HL-60 (cell line): ENCODE results near the gene ZNF70.

Experiments
- CTCF ChIP-seq: IDR thresholded peaks from one replicate; pipeline ENCODE4 v1.5.1; 2011; ENCODE audit warnings: low read length, control low read depth, inconsistent platforms; ENCODE audit not compliant: insufficient read depth
- REST ChIP-seq: IDR thresholded peaks from 2 replicates; pipeline ENCODE4 v1.6.1; 2012; ENCODE audit warnings: low read depth; ENCODE audit not compliant: insufficient replicate concordance
- SPI1 ChIP-seq: IDR thresholded peaks from 2 replicates; pipeline ENCODE4 v1.6.1; 2012; ENCODE audit warnings: low read depth, mild to moderate bottlenecking, borderline replicate concordance

- TF ChIP-seq CTCF, result no peak
- TF ChIP-seq SPI1, result no peak
- TF ChIP-seq REST, result no peak
These were observed 60.2 kb downstream of the ZNF70 start, which contains the start of gene RGL4 for GRCh38 chr22:23690713-23691112.
